ENCODE measurements around the gene ZNF521.

DNA sequence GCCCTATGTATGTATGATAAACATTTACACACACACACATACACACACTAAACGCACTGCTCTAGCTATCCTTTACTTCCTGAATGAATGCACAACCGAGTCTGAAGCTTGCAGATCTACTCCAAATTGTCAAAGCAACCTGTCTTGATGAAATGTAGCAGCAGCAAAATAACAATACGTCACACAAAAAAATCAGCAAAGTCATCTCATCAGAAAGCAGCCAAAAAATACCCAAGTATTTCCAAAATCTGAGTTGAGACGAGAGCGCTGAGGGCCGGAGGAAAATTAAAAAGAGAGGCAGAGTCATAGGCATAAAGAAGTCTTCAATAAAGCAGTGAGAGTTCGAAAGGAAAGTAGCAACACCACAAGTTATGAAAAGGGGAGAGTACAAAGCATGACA is 67.7 kb downstream of the ZNF521 start:
- TF ChIP-seq POLR2AphosphoS5 (IDR thresholded peaks at IDR 0.05; ENCODE audit: low read depth, low read length): no peak; the same call in 1 of the 2 replicates
- TF ChIP-seq, protein P1, sequence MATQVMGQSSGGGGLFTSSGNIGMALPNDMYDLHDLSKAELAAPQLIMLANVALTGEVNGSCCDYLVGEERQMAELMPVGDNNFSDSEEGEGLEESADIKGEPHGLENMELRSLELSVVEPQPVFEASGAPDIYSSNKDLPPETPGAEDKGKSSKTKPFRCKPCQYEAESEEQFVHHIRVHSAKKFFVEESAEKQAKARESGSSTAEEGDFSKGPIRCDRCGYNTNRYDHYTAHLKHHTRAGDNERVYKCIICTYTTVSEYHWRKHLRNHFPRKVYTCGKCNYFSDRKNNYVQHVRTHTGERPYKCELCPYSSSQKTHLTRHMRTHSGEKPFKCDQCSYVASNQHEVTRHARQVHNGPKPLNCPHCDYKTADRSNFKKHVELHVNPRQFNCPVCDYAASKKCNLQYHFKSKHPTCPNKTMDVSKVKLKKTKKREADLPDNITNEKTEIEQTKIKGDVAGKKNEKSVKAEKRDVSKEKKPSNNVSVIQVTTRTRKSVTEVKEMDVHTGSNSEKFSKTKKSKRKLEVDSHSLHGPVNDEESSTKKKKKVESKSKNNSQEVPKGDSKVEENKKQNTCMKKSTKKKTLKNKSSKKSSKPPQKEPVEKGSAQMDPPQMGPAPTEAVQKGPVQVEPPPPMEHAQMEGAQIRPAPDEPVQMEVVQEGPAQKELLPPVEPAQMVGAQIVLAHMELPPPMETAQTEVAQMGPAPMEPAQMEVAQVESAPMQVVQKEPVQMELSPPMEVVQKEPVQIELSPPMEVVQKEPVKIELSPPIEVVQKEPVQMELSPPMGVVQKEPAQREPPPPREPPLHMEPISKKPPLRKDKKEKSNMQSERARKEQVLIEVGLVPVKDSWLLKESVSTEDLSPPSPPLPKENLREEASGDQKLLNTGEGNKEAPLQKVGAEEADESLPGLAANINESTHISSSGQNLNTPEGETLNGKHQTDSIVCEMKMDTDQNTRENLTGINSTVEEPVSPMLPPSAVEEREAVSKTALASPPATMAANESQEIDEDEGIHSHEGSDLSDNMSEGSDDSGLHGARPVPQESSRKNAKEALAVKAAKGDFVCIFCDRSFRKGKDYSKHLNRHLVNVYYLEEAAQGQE (IDR thresholded peaks at IDR 0.05; ENCODE audit: insufficient read depth in 1 of 2, low read depth in 2 of 2, low read length in 2 of 2): no peak

Measured in PFSK-1 (cell line).